HG03045 (cell line): ENCODE results near the gene TSPEAR.
"Not testable (repeated sequence)": the region's sequence is repeated elsewhere in the genome, so short reads cannot be mapped to it uniquely, and the experiment has no call there.

Experiments used
- ATAC-seq: cut with Tn5 transposase; IDR thresholded peaks from one replicate; pipeline ENCODE4 v1.9.1; 2021; ENCODE audit warnings: mild to moderate bottlenecking, moderate library complexity; ENCODE audit not compliant: unreplicated experiment

Gene TSPEAR

GRCh38 chr21:44686843-44687561 lies 24.4 kb downstream of the TSPEAR start:
- ATAC-seq = no peak

GRCh38 chr21:44686000-44686781 lies 25.2 kb downstream of the TSPEAR start:
- no peak for ATAC-seq

GRCh38 chr21:44685050-44685449 lies 26.3 kb downstream of the TSPEAR start:
- not testable (repeated sequence) for ATAC-seq

GRCh38 chr21:44684483-44684882 lies 26.9 kb downstream of the TSPEAR start:
- ATAC-seq = no peak

GRCh38 chr21:44684077-44684476 lies 27.3 kb downstream of the TSPEAR start:
- no peak for ATAC-seq

- no peak for ATAC-seq
Measured at GRCh38 chr21:44682580-44683151, 28.7 kb downstream of the TSPEAR start.

- no peak for ATAC-seq
Measured at GRCh38 chr21:44681861-44682579, 29.4 kb downstream of the TSPEAR start, which contains the start of gene KRTAP12-1. Gene KRTAP12-1 (minus strand): TSS chr21:44682163. CDS start chr21:44682123, 40 bp downstream.

GRCh38 chr21:44681152-44681551 lies 30.2 kb downstream of the TSPEAR start:
- no peak for ATAC-seq

GRCh38 chr21:44677881-44678280 lies 33.5 kb downstream of the TSPEAR start:
- ATAC-seq = no peak

- no peak for ATAC-seq
Measured at GRCh38 chr21:44671911-44672310, 39.5 kb downstream of the TSPEAR start.

- no peak for ATAC-seq
Measured at GRCh38 chr21:44670642-44671432, 40.5 kb downstream of the TSPEAR start.

GRCh38 chr21:44667612-44668011 lies 43.8 kb downstream of the TSPEAR start:
- no peak for ATAC-seq

- ATAC-seq = no peak
Measured at GRCh38 chr21:44666401-44667320, 44.7 kb downstream of the TSPEAR start, which contains the start of gene KRTAP12-2. Gene KRTAP12-2 (minus strand): TSS chr21:44666927. CDS start chr21:44666886, 41 bp downstream.

- ATAC-seq = no peak
Measured at GRCh38 chr21:44664691-44665090, 46.7 kb downstream of the TSPEAR start.

GRCh38 chr21:44661567-44661966 lies 49.8 kb downstream of the TSPEAR start:
- ATAC-seq = not testable (repeated sequence)

GRCh38 chr21:44658913-44659595 lies 52.3 kb downstream of the TSPEAR start:
- ATAC-seq = no peak

GRCh38 chr21:44658541-44658910 lies 52.8 kb downstream of the TSPEAR start:
- ATAC-seq = no peak

- ATAC-seq = no peak
Measured at GRCh38 chr21:44657635-44658540, 53.5 kb downstream of the TSPEAR start, which contains the start of gene KRTAP12-3. Gene KRTAP12-3 (plus strand): TSS chr21:44657932. CDS start chr21:44657980, 48 bp downstream.
